Measurements from ENCODE around the gene RC3H1. TPM values are rescaled to one million over a fixed set of nuclear protein-coding genes. Genes with fewer than 3 reads are reported as not detected.

Gene RC3H1
- total and polyA plus RNA-seq, 2 experiments from 2014 or later: 6.8 to 24.5 TPM

DNA sequence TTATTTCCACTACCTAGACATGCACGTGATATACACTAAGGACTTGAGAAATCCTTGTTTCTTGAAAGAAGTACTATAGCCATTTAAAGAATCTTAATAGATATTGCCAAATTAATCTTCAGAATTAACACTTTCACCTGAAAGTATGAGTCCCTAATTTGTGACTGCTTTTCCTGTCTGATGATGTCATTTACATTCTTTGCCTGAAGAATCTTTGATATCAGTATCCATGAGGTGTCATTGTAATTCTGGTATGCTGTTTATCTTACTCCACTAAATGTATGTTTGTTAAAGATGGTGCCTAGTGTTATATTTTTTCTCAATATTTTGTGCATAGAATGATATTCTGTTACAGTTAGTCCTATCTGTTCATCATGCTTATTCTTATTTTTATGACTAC is 48.5 kb upstream of the RC3H1 start (continued):
- TF ChIP-seq, protein P1, sequence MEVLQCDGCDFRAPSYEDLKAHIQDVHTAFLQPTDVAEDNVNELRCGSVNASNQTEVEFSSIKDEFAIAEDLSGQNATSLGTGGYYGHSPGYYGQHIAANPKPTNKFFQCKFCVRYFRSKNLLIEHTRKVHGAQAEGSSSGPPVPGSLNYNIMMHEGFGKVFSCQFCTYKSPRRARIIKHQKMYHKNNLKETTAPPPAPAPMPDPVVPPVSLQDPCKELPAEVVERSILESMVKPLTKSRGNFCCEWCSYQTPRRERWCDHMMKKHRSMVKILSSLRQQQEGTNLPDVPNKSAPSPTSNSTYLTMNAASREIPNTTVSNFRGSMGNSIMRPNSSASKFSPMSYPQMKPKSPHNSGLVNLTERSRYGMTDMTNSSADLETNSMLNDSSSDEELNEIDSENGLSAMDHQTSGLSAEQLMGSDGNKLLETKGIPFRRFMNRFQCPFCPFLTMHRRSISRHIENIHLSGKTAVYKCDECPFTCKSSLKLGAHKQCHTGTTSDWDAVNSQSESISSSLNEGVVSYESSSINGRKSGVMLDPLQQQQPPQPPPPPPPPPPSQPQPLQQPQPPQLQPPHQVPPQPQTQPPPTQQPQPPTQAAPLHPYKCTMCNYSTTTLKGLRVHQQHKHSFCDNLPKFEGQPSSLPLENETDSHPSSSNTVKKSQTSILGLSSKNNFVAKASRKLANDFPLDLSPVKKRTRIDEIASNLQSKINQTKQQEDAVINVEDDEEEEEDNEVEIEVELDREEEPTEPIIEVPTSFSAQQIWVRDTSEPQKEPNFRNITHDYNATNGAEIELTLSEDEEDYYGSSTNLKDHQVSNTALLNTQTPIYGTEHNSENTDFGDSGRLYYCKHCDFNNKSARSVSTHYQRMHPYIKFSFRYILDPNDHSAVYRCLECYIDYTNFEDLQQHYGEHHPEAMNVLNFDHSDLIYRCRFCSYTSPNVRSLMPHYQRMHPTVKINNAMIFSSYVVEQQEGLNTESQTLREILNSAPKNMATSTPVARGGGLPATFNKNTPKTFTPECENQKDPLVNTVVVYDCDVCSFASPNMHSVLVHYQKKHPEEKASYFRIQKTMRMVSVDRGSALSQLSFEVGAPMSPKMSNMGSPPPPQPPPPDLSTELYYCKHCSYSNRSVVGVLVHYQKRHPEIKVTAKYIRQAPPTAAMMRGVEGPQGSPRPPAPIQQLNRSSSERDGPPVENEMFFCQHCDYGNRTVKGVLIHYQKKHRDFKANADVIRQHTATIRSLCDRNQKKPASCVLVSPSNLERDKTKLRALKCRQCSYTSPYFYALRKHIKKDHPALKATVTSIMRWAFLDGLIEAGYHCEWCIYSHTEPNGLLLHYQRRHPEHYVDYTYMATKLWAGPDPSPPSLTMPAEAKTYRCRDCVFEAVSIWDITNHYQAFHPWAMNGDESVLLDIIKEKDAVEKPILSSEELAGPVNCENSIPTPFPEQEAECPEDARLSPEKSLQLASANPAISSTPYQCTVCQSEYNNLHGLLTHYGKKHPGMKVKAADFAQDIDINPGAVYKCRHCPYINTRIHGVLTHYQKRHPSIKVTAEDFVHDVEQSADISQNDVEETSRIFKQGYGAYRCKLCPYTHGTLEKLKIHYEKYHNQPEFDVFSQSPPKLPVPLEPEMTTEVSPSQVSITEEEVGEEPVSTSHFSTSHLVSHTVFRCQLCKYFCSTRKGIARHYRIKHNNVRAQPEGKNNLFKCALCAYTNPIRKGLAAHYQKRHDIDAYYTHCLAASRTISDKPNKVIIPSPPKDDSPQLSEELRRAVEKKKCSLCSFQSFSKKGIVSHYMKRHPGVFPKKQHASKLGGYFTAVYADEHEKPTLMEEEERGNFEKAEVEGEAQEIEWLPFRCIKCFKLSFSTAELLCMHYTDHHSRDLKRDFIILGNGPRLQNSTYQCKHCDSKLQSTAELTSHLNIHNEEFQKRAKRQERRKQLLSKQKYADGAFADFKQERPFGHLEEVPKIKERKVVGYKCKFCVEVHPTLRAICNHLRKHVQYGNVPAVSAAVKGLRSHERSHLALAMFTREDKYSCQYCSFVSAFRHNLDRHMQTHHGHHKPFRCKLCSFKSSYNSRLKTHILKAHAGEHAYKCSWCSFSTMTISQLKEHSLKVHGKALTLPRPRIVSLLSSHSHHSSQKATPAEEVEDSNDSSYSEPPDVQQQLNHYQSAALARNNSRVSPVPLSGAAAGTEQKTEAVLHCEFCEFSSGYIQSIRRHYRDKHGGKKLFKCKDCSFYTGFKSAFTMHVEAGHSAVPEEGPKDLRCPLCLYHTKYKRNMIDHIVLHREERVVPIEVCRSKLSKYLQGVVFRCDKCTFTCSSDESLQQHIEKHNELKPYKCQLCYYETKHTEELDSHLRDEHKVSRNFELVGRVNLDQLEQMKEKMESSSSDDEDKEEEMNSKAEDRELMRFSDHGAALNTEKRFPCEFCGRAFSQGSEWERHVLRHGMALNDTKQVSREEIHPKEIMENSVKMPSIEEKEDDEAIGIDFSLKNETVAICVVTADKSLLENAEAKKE (CRISPR knock-in tag; IDR thresholded peaks at IDR 0.05): no peak
- TF ChIP-seq JUNB (IDR thresholded peaks at IDR 0.05; ENCODE audit: unreplicated experiment): no peak

DNA sequence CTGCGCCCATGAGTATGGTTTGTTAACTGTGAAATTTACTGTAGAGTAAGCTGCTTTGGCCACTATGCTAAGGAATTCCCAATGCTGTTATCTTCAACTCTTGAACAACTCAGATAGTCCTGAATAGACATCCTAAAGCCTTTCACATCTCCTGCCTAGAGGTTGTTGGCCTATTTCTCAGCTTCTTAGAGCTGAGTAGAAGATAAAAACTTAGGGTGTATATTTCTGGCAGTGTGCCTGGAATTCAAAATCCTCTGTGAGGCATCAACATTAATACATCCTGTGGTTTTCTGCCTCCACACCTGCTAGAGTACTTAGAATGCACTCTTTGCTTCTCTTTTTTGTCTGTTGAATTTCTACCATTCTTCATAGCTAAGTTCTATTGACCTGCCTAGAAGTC is 45.8 kb upstream of the RC3H1 start:
- no peaks in the 10 kb centered on the region for H3K27me3 ChIP-seq (ENCODE audit: insufficient read depth)
- ATAC-seq (no peak), DNase-seq (ENCODE audit: low spot score) (no peak)
- no peaks in the 10 kb centered on the region for H3K79me2 ChIP-seq (replicated peaks; ENCODE audit: insufficient read depth)
- no peaks in the 10 kb centered on the region for H4K20me1 ChIP-seq (replicated peaks; ENCODE audit: insufficient read depth)
- no peaks in the 10 kb centered on the region for H3K9me2 ChIP-seq (ENCODE audit: insufficient read depth)
- Mint-ChIP-seq H3K9me3 (no peaks in the 10 kb centered on the region), H3K4me1 (peaks cover 2% of the 10 kb centered on the region; the same call in 1 of the 3 replicates), H3K27ac (no peak overlapping the region), H3K27me3 (ENCODE audit: insufficient read depth, low read depth, poor library complexity) (no peaks in the 10 kb centered on the region), H3K36me3 (ENCODE audit: low read depth) (no peaks in the 10 kb centered on the region), H3K4me3 (no peak overlapping the region)
- H3K36me3 ChIP-seq (ENCODE audit: insufficient read depth): no peaks in the 10 kb centered on the region
- H3K4me1 ChIP-seq (ENCODE audit: insufficient read depth): no peaks in the 10 kb centered on the region
- H2AFZ ChIP-seq: peak overlapping the region; percentile 86
- H3F3A ChIP-seq (replicated peaks; ENCODE audit: low read depth): no peaks in the 10 kb centered on the region
- no peak overlapping the region for H3K4me3 ChIP-seq
- H3K27ac ChIP-seq (ENCODE audit: low read depth): no peak overlapping the region
- no peak overlapping the region for H3K4me2 ChIP-seq
- no peak for TF ChIP-seq EZH2phosphoT487 (IDR thresholded peaks at IDR 0.05; ENCODE audit: unreplicated experiment)
- no peak for TF ChIP-seq JUNB (IDR thresholded peaks at IDR 0.05; ENCODE audit: unreplicated experiment)
- TF ChIP-seq POLR2AphosphoS5 (IDR thresholded peaks at IDR 0.05; ENCODE audit: low read depth): no peak
- TF ChIP-seq, protein P2, sequence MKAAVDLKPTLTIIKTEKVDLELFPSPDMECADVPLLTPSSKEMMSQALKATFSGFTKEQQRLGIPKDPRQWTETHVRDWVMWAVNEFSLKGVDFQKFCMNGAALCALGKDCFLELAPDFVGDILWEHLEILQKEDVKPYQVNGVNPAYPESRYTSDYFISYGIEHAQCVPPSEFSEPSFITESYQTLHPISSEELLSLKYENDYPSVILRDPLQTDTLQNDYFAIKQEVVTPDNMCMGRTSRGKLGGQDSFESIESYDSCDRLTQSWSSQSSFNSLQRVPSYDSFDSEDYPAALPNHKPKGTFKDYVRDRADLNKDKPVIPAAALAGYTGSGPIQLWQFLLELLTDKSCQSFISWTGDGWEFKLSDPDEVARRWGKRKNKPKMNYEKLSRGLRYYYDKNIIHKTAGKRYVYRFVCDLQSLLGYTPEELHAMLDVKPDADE (IDR thresholded peaks at IDR 0.05): no peak
- TF ChIP-seq, protein P3, sequence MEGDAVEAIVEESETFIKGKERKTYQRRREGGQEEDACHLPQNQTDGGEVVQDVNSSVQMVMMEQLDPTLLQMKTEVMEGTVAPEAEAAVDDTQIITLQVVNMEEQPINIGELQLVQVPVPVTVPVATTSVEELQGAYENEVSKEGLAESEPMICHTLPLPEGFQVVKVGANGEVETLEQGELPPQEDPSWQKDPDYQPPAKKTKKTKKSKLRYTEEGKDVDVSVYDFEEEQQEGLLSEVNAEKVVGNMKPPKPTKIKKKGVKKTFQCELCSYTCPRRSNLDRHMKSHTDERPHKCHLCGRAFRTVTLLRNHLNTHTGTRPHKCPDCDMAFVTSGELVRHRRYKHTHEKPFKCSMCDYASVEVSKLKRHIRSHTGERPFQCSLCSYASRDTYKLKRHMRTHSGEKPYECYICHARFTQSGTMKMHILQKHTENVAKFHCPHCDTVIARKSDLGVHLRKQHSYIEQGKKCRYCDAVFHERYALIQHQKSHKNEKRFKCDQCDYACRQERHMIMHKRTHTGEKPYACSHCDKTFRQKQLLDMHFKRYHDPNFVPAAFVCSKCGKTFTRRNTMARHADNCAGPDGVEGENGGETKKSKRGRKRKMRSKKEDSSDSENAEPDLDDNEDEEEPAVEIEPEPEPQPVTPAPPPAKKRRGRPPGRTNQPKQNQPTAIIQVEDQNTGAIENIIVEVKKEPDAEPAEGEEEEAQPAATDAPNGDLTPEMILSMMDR (conservative IDR thresholded peaks at IDR 0.05; ENCODE audit: low read depth in 2 of 2): no peak
- TF ChIP-seq, protein P4, sequence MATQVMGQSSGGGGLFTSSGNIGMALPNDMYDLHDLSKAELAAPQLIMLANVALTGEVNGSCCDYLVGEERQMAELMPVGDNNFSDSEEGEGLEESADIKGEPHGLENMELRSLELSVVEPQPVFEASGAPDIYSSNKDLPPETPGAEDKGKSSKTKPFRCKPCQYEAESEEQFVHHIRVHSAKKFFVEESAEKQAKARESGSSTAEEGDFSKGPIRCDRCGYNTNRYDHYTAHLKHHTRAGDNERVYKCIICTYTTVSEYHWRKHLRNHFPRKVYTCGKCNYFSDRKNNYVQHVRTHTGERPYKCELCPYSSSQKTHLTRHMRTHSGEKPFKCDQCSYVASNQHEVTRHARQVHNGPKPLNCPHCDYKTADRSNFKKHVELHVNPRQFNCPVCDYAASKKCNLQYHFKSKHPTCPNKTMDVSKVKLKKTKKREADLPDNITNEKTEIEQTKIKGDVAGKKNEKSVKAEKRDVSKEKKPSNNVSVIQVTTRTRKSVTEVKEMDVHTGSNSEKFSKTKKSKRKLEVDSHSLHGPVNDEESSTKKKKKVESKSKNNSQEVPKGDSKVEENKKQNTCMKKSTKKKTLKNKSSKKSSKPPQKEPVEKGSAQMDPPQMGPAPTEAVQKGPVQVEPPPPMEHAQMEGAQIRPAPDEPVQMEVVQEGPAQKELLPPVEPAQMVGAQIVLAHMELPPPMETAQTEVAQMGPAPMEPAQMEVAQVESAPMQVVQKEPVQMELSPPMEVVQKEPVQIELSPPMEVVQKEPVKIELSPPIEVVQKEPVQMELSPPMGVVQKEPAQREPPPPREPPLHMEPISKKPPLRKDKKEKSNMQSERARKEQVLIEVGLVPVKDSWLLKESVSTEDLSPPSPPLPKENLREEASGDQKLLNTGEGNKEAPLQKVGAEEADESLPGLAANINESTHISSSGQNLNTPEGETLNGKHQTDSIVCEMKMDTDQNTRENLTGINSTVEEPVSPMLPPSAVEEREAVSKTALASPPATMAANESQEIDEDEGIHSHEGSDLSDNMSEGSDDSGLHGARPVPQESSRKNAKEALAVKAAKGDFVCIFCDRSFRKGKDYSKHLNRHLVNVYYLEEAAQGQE (IDR thresholded peaks at IDR 0.05; ENCODE audit: unreplicated experiment): no peak
- TF ChIP-seq ZNF331 (CRISPR knock-in tag; IDR thresholded peaks at IDR 0.05; ENCODE audit: low read depth): no peak
- no peak for TF ChIP-seq STAT1 (IDR thresholded peaks at IDR 0.05; ENCODE audit: unreplicated experiment)

All from GM23338 (cell line).